Measurements from ENCODE around the gene TAOK3. TPM values are rescaled to one million over a fixed set of nuclear protein-coding genes. Genes with fewer than 3 reads are reported as not detected.

The TAOK3 gene
- total RNA-seq, 2 donors from 2014 or later, result 33.4 to 40.6 TPM

GRCh38 chr12:118374126-118374725 lies 1.5 kb upstream of the TAOK3 start:
- Mint-ChIP-seq H3K4me1 (peaks cover 36% of the 10 kb centered on the region), H3K36me3 (ENCODE audit: low read depth) (peaks cover under 1% of the 10 kb centered on the region), H3K27me3 (ENCODE audit: insufficient read depth) (no peaks in the 10 kb centered on the region), H3K4me3 (peak overlapping the region; percentile 94), H3K9me3 (no peaks in the 10 kb centered on the region), H3K27ac (no peak overlapping the region)
- peak; percentile 10 for DNase-seq
- Histone ChIP-seq H3K9me3 (ENCODE audit: control insufficient read depth, low read length) (no peaks in the 10 kb centered on the region), H3K27ac (ENCODE audit: low read depth, low read length) (no peak overlapping the region), H3K4me3 (ENCODE audit: low read length) (peak overlapping the region; percentile 89), H3K9ac (ENCODE audit: extremely low read depth, low read length, poor library complexity, severe bottlenecking) (no peak overlapping the region), H3K27me3 (ENCODE audit: control insufficient read depth, insufficient read depth, low read length, poor library complexity, severe bottlenecking) (no peaks in the 10 kb centered on the region), H3K4me1 (ENCODE audit: control insufficient read depth, insufficient read depth, low read length) (peaks cover 4% of the 10 kb centered on the region), H3K36me3 (ENCODE audit: control insufficient read depth, insufficient read depth, low read length) (peaks cover 2% of the 10 kb centered on the region)
- 94 to 98% methylated on average over 4 to 13 of the region's 14 CpGs for WGBS, 2 experiments (ENCODE audit: insufficient coverage in 1 of 2, insufficient read length in 1 of 2)
- no peak for TF ChIP-seq CTCF (conservative IDR thresholded peaks at IDR 0.05)

- peaks cover 4% of the 10 kb centered on the region for H3K4me1 ChIP-seq (ENCODE audit: control insufficient read depth, insufficient read depth, low read length)
- no peaks in the 10 kb centered on the region for H3K36me3 ChIP-seq (ENCODE audit: control insufficient read depth, insufficient read depth, low read length)
- H3K4me3 ChIP-seq (ENCODE audit: low read length), result peak overlapping the region; percentile 89
- Mint-ChIP-seq H3K27me3 (ENCODE audit: insufficient read depth) (no peaks in the 10 kb centered on the region), H3K4me3 (peak overlapping the region; percentile 94), H3K27ac (peak overlapping the region; percentile 95), H3K9me3 (no peaks in the 10 kb centered on the region), H3K4me1 (peaks cover 36% of the 10 kb centered on the region), H3K36me3 (ENCODE audit: low read depth) (no peaks in the 10 kb centered on the region)
- H3K9ac ChIP-seq (ENCODE audit: extremely low read depth, low read length, poor library complexity, severe bottlenecking), result peak overlapping the region; percentile 45
- no peak for DNase-seq
- TF ChIP-seq CTCF (conservative IDR thresholded peaks at IDR 0.05), result no peak
- H3K27me3 ChIP-seq (ENCODE audit: control insufficient read depth, insufficient read depth, low read length, poor library complexity, severe bottlenecking), result no peaks in the 10 kb centered on the region
- no peaks in the 10 kb centered on the region for H3K9me3 ChIP-seq (ENCODE audit: control insufficient read depth, low read length)
- 83 to 98% methylated on average over 5 of the region's 5 CpGs for WGBS, 2 experiments (ENCODE audit: insufficient coverage in 1 of 2, insufficient read length in 1 of 2)
- H3K27ac ChIP-seq (ENCODE audit: low read depth, low read length), result no peak overlapping the region
These were observed 909 bp upstream of the TAOK3 start for GRCh38 chr12:118373616-118374015.

GRCh38 chr12:118371321-118372282 lies 1.1 kb downstream of the TAOK3 start:
- Mint-ChIP-seq H3K27ac (peak overlapping the region; percentile 66), H3K4me3 (peak overlapping the region; percentile 94), H3K27me3 (ENCODE audit: insufficient read depth) (no peaks in the 10 kb centered on the region), H3K4me1 (peaks cover 34% of the 10 kb centered on the region), H3K9me3 (no peaks in the 10 kb centered on the region), H3K36me3 (ENCODE audit: low read depth) (no peaks in the 10 kb centered on the region)
- Histone ChIP-seq H3K27ac (ENCODE audit: low read depth, low read length) (no peak overlapping the region), H3K36me3 (ENCODE audit: control insufficient read depth, insufficient read depth, low read length) (no peaks in the 10 kb centered on the region), H3K9me3 (ENCODE audit: control insufficient read depth, low read length) (no peaks in the 10 kb centered on the region), H3K27me3 (ENCODE audit: control insufficient read depth, insufficient read depth, low read length, poor library complexity, severe bottlenecking) (no peaks in the 10 kb centered on the region), H3K9ac (ENCODE audit: extremely low read depth, low read length, poor library complexity, severe bottlenecking) (peak overlapping the region; percentile 28), H3K4me1 (ENCODE audit: control insufficient read depth, insufficient read depth, low read length) (peaks cover 4% of the 10 kb centered on the region), H3K4me3 (ENCODE audit: low read length) (peak overlapping the region; percentile 86)
- TF ChIP-seq CTCF (conservative IDR thresholded peaks at IDR 0.05), result no peak
- WGBS, 2 experiments (ENCODE audit: insufficient coverage in 1 of 2, insufficient read length in 1 of 2), result 1% methylated on average over 40 to 60 of the region's 60 CpGs
- DNase-seq, result peak; percentile 80

Data from endodermal cell (in vitro differentiated cells).